Measurements from ENCODE around the gene KRTAP23-1. TPM values are rescaled to one million over a fixed set of nuclear protein-coding genes. Genes with fewer than 3 reads are reported as not detected.

Gene KRTAP23-1
- total RNA-seq, 1 experiment from 2014 or later, result not detected

DNA sequence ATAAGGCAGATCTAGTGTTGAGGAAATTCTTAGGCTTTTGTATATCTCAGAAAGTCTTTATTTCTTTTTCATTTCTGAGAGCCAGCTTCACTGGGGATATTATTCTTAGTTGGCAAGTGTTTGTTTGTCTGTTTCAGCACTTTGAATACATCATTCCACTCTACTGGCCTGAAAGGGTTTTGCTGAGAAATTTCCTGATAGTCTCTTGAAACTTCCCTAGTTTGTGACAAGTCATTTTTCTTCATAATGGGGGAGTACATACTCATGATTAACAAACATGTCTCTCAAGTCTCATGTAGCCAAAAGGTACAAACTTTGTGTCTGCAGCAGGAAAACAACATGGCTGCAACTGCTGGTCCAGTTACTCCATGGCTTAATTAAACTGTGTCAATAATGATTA, 22.0 kb downstream of the KRTAP23-1 start (continued):
- no peak for TF ChIP-seq CBFB (CRISPR knock-in tag; IDR thresholded peaks at IDR 0.05; ENCODE audit: low read depth)
- TF ChIP-seq AR (CRISPR knock-in tag; IDR thresholded peaks at IDR 0.05), result no peak
- TF ChIP-seq, protein P1, sequence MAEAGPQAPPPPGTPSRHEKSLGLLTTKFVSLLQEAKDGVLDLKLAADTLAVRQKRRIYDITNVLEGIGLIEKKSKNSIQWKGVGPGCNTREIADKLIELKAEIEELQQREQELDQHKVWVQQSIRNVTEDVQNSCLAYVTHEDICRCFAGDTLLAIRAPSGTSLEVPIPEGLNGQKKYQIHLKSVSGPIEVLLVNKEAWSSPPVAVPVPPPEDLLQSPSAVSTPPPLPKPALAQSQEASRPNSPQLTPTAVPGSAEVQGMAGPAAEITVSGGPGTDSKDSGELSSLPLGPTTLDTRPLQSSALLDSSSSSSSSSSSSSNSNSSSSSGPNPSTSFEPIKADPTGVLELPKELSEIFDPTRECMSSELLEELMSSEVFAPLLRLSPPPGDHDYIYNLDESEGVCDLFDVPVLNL (CRISPR knock-in tag; IDR thresholded peaks at IDR 0.05; ENCODE audit: borderline replicate concordance, low read depth), result no peak
- TF ChIP-seq, protein P2, sequence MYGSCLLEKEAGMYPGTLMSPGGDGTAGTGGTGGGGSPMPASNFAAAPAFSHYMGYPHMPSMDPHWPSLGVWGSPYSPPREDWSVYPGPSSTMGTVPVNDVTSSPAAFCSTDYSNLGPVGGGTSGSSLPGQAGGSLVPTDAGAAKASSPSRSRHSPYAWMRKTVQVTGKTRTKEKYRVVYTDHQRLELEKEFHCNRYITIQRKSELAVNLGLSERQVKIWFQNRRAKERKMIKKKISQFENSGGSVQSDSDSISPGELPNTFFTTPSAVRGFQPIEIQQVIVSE (CRISPR knock-in tag; IDR thresholded peaks at IDR 0.05; ENCODE audit: borderline replicate concordance), result no peak

GRCh38 chr21:30320215-30320614, 28.2 kb downstream of the KRTAP23-1 start, which contains the start of gene KRTAP26-1:
TSS of gene KRTAP26-1 (minus strand) at chr21:30320315. CDS start at chr21:30320035, 280 bp downstream.
- ChIA-PET CTCF (no interaction called here), POLR2A (no interaction called here)
- peaks cover 15% of the 10 kb centered on the region for H3K9me3 Mint-ChIP-seq
- H3K27ac Mint-ChIP-seq, result no peak within 1 kb of the TSS
- no peaks in the 10 kb centered on the region for H3K4me1 Mint-ChIP-seq
- DNase-seq (ENCODE audit: low spot score) (no peak), ATAC-seq (no peak)
- no peaks in the 10 kb centered on the region for H3K27me3 Mint-ChIP-seq (ENCODE audit: low read depth)
- no peak within 1 kb of the TSS for H3K4me3 Mint-ChIP-seq
- no peaks in the 10 kb centered on the region for H3K36me3 Mint-ChIP-seq
- TF ChIP-seq HMGA2 (CRISPR knock-in tag; IDR thresholded peaks at IDR 0.05) (no peak), MYBL2 (CRISPR knock-in tag; IDR thresholded peaks at IDR 0.05) (no peak), NFATC4 (CRISPR knock-in tag; IDR thresholded peaks at IDR 0.05) (no peak), GABPB1 (CRISPR knock-in tag; IDR thresholded peaks at IDR 0.05) (no peak), ZBTB21 (CRISPR knock-in tag; IDR thresholded peaks at IDR 0.05; ENCODE audit: borderline replicate concordance) (no peak), GTF2I (CRISPR knock-in tag; conservative IDR thresholded peaks at IDR 0.05) (no peak), IRF2 (CRISPR knock-in tag; IDR thresholded peaks at IDR 0.05; ENCODE audit: borderline replicate concordance, low read depth) (no peak), ZNF423 (CRISPR knock-in tag; IDR thresholded peaks at IDR 0.05) (no peak), STAT6 (CRISPR knock-in tag; conservative IDR thresholded peaks at IDR 0.05; ENCODE audit: low read depth) (no peak), E2F1 (CRISPR knock-in tag; IDR thresholded peaks at IDR 0.05) (no peak), ZNF671 (CRISPR knock-in tag; IDR thresholded peaks at IDR 0.05) (no peak), ZNF532 (CRISPR knock-in tag; IDR thresholded peaks at IDR 0.05; ENCODE audit: borderline replicate concordance) (no peak), RELA (CRISPR knock-in tag; IDR thresholded peaks at IDR 0.05; ENCODE audit: borderline replicate concordance) (no peak), SOX15 (CRISPR knock-in tag; IDR thresholded peaks at IDR 0.05) (no peak)
- TF ChIP-seq, protein P3, sequence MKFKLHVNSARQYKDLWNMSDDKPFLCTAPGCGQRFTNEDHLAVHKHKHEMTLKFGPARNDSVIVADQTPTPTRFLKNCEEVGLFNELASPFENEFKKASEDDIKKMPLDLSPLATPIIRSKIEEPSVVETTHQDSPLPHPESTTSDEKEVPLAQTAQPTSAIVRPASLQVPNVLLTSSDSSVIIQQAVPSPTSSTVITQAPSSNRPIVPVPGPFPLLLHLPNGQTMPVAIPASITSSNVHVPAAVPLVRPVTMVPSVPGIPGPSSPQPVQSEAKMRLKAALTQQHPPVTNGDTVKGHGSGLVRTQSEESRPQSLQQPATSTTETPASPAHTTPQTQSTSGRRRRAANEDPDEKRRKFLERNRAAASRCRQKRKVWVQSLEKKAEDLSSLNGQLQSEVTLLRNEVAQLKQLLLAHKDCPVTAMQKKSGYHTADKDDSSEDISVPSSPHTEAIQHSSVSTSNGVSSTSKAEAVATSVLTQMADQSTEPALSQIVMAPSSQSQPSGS (CRISPR knock-in tag; IDR thresholded peaks at IDR 0.05; ENCODE audit: borderline replicate concordance, low read depth), result no peak
- TF ChIP-seq, protein P4, sequence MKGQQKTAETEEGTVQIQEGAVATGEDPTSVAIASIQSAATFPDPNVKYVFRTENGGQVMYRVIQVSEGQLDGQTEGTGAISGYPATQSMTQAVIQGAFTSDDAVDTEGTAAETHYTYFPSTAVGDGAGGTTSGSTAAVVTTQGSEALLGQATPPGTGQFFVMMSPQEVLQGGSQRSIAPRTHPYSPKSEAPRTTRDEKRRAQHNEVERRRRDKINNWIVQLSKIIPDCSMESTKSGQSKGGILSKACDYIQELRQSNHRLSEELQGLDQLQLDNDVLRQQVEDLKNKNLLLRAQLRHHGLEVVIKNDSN (CRISPR knock-in tag; IDR thresholded peaks at IDR 0.05), result no peak
- TF ChIP-seq, protein P5, sequence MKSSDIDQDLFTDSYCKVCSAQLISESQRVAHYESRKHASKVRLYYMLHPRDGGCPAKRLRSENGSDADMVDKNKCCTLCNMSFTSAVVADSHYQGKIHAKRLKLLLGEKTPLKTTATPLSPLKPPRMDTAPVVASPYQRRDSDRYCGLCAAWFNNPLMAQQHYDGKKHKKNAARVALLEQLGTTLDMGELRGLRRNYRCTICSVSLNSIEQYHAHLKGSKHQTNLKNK (CRISPR knock-in tag; IDR thresholded peaks at IDR 0.05), result no peak
